Measurements from ENCODE around the gene VWA3B.
"Not testable (repeated sequence)": the region's sequence is repeated elsewhere in the genome, so short reads cannot be mapped to it uniquely, and the experiment has no call there.

VWA3B gene

DNA sequence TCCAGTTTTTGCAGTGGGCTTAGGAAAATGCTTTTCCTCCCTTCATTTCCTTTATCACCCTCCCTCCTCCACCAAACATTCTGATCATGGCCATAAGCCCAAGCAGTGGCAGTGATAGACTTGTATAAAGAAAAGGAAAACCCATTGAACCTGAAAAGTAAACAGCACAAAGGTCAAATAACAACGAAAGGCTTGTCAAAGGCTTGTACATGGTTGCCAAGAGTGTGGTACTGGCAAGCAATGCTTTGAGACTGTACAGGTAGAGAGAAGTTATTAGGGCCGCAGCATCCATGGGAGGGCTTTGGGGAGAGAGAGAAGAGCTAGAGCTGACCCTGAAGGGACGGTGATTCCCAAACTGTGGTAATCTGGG lies 2.1 kb upstream of the VWA3B start:
- no peak for DNase-seq
- in situ Hi-C loops (cut with HindIII; ENCODE audit: low pct_ligation_motif_present, low pct_unique_long_range_greater_than_20kb, low sequenced_read_pairs): no loop called here

DNA sequence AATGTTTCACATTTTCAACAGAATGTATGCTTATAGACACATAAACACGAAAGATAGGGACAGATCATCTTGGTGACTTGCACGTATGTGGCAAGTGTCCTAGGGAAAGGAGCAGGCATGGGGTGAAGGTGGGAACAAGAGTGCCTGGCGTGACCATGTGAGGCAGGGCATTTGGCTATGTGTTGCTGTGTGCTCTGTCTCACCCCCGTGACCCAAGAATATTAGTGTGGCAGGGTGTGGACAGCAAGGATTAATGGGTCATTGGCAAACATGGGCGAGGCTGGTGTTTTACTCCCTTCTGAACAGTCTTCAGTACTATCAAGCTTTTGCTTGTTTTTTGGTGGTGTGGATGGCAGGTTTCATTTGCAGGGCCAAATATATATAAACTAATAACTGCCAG lies 1.3 kb upstream of the VWA3B start:
- DNase-seq: no peak
- in situ Hi-C loops (cut with HindIII; ENCODE audit: low pct_ligation_motif_present, low pct_unique_long_range_greater_than_20kb, low sequenced_read_pairs): no loop called here

DNA sequence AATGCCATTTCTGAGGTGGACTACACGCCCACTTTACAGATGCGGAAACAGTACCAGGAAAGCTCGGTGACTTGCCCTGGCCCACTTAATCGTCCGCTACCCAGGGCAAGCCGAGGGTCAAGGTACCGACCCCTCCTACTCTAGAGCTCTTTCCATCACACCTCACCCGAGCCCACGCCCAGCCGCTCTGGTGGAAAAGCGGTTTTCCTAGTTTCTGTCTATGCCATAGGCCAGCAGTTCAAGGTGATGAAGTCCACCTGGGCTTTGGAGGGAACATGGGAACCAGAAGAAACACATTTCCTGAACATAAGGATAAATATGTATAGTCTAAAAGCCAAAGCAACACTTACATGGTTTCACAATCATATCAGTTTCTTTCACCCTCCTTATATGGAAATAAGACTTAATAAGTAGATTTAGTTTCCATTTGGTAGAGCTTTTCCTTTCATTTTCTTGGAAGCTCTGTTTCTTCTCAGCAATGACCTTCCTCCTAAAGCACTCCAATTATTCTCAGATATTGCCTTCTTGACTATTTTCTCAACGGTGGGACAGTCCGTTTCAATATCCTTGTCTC lies 567 bp downstream of the VWA3B start:
- DNase-seq: no peak
- in situ Hi-C loops (cut with HindIII; ENCODE audit: low pct_ligation_motif_present, low pct_unique_long_range_greater_than_20kb, low sequenced_read_pairs): no loop called here

DNA sequence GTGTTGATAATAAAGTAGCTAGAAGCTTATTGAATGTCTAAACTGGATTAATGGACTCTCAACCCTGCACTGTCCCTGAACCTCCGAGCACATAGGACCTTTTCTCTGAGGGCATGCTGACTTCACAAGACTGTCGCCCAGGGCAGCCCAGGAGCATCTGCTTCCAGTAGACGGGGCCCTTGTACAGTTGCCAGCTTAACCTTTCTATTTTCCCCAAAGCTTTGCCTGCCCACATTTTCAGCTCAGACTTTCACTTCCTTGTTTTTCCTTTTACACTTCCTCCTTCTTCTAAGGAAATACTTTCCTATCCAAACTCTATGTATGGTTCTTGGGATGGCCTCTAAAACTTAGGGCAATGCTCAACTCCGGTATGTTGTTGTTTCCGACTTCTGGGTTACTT lies 1.3 kb downstream of the VWA3B start:
- in situ Hi-C loops (cut with HindIII; ENCODE audit: low pct_ligation_motif_present, low pct_unique_long_range_greater_than_20kb, low sequenced_read_pairs): no loop called here

DNA sequence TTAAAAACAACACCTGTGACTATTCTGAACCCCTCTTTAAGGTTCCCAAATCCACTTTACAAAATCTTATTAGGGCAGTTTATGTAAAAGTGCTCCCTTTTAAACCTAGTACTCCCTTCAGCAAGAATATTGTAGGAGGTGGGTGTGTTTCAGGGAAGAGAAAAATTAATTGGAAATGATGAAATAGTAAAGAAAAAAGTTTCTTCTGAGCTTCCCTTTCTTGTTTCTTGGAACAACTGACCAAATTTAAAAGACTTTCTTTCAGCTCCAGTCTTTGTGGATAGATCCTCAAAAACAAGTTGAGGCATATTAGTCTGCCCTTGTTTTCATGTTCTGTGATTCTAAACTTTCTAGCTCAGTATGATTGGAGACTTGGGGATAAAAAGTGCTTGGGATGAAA lies 3.0 kb downstream of the VWA3B start:
- in situ Hi-C loops (cut with HindIII; ENCODE audit: low pct_ligation_motif_present, low pct_unique_long_range_greater_than_20kb, low sequenced_read_pairs): no loop called here
- no peak for DNase-seq

More for the DNA sequence above, 1.3 kb downstream of the VWA3B start:
- no peak for DNase-seq

DNA sequence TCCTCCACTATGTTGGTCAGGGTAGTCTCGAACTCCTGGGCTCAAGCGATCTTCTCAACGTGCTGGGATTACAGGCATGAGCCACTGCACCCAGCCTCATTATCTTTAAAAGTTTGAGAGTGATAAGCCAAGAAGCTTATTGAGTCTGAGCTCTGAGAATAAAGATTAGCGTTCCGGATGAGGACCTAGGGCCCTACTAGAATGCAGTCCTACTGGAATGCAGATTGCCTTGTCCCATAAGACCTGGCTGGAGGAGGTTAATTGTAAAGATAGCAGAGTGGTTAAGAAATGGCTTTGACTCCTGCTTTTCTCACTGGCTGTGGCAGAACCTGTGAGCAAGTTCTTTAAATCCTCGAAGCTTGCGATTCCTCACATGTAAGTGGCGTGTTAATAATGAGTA lies 4.0 kb downstream of the VWA3B start:
- no peak for DNase-seq
- in situ Hi-C loops (cut with HindIII; ENCODE audit: low pct_ligation_motif_present, low pct_unique_long_range_greater_than_20kb, low sequenced_read_pairs): no loop called here

DNA sequence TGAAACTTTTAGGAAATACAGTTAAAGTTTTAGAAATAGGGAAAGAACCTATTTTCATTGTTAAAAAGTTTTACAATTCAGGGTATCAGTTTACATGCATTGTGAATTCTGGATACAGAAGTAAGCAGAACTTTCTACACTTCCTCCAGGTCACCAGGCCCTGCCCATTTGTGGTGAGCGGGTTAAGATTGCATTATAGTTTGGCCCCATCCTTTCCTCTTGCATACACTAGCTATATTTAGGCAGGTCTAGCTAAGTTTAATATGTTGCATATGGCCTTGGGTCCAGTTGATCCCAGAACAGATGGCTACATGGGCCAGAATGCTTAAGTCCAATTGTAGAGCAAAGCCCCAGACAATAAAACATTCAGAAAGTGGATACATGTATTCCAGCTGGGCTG lies 4.8 kb downstream of the VWA3B start:
- in situ Hi-C loops (cut with HindIII; ENCODE audit: low pct_ligation_motif_present, low pct_unique_long_range_greater_than_20kb, low sequenced_read_pairs): no loop called here

DNA sequence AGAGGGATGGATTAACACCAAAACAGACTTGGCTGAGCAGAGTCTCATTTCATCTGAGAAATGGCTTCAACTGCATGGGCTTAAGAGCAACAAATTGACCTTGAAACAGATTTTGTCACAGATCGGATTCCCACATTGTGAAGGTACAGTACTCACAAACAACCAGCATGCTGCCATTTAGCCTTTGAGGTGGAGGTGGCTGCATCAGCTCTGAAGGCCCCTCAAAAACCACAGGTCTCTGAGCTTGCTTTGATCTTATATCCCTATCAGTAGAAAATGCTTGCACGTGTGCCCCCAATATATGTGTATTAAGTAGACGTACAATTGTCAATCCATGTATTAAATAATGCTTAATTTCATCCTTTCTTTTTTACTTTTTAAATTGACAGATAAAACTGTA lies 6.2 kb downstream of the VWA3B start:
- DNase-seq: no peak
- in situ Hi-C loops (cut with HindIII; ENCODE audit: low pct_ligation_motif_present, low pct_unique_long_range_greater_than_20kb, low sequenced_read_pairs): no loop called here

More for the DNA sequence above, 4.8 kb downstream of the VWA3B start:
- no peak for DNase-seq

DNA sequence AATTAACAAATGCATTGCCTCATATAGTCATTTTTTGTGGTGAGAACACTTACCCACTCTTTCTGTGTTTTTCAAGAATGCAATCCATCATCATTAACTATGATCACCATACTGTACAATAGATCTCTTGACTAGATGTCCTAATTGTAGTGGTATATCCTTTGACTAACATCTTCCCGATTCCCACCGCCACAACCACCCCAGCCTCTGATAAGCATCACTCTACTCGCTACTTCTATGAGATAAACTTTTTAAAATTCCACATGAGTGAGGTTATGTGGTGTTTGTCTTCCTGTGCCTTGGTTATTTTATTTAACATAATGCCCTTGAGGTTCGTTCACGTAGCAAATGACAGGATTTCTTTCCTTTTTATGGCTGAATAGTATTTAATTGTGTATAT lies 6.6 kb downstream of the VWA3B start:
- in situ Hi-C loops (cut with HindIII; ENCODE audit: low pct_ligation_motif_present, low pct_unique_long_range_greater_than_20kb, low sequenced_read_pairs): no loop called here
- DNase-seq: no peak

DNA sequence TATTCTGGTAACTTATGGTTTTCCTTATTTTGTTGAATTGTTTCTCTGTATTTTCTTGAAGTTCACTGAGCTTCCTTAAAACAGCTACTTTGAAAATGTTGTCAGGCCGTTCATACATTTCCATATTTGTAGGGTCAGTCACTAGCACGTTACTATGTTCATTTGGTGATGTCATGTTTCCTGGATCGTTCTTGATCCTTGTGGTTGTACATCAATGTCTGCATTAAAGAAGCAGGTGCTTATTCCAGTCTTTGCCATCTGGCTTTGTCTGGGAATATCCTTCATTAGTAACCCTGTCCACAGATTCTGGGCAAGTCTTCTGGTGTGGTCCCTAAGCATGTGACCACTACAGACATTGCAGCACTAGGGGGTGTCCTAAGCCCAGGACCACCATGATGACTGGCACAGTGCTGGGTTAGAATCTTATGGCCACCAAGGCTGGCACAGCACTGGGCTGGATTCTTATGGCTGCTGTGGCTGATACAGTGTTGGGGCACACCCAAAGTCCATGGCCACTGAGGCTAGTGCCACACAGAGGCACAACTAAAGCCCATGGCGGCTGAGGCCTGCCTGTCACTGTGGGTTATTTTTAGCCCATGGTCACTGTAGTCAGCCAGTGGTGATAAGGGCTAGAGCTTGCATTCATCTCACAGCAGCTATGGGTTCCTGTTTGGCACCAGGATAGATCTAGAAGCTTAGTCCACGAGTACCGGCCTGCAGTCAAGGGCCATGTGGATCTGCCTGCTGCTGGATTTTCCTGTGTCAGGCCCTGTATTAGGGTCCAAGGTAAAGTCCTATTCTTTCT lies 13.2 kb downstream of the VWA3B start:
- no peak for DNase-seq
- in situ Hi-C loops (cut with HindIII; ENCODE audit: low pct_ligation_motif_present, low pct_unique_long_range_greater_than_20kb, low sequenced_read_pairs): no loop called here

DNA sequence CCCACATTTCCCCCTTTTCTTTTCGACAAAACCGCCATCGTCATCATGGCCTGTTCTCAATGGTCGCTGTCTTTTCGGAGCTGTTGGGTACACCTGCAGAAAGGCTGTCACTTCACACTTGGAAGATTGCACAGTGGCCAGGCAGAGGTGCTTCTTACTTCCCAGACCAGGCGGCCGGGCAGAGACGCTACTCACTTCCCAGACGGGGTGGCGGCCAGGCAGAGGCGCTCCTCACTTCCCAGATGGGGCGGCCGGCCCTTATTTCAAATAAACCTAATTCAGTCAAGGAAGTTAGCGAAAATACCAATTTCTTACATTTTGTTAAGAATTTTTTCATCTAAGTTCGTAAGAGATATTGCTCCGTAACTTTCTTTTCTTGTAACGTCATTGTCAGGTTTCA lies 15.3 kb downstream of the VWA3B start:
- in situ Hi-C loops (cut with HindIII; ENCODE audit: low pct_ligation_motif_present, low pct_unique_long_range_greater_than_20kb, low sequenced_read_pairs); DNase-seq: not testable (repeated sequence)

DNA sequence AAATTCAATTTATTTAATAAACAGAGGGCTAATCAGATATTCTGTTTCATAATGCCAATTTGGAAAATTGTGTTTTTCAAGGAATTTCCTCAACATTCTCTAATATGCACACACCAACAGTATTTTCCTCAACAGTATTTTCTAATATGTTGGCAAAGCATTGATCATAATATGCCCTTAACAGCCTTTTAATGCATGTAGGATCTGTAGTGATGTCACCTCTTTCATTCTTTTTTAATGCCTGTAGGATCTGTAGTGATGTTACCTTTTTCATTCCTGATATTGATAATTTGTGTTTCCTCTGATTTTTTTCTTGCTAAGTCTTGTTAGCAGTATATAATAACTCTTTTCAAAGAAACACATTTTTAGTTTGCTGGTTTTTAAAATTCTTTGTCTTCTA lies 15.9 kb downstream of the VWA3B start:
- in situ Hi-C loops (cut with HindIII; ENCODE audit: low pct_ligation_motif_present, low pct_unique_long_range_greater_than_20kb, low sequenced_read_pairs): no loop called here
- peak; percentile 4 for DNase-seq

DNA sequence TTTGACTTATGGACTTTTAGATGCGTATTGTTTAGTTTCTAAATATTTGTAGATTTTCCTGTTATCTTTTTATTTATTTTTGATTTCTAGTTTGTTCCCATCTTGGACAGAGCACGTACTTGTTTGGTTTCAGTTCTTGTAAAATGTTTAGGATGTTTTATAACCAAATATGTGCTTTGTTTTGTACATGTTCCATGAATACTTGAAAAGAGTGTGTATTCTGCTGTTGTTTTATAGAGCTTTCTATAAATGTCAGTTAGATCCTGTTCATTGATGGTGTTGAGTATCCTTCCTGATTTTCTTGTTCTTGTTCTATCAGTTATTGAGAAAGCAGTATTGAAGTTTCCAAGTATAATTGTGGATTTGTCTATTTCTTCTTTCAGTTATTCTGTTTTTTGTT lies 21.1 kb downstream of the VWA3B start:
- in situ Hi-C loops (cut with HindIII; ENCODE audit: low pct_ligation_motif_present, low pct_unique_long_range_greater_than_20kb, low sequenced_read_pairs): no loop called here

DNA sequence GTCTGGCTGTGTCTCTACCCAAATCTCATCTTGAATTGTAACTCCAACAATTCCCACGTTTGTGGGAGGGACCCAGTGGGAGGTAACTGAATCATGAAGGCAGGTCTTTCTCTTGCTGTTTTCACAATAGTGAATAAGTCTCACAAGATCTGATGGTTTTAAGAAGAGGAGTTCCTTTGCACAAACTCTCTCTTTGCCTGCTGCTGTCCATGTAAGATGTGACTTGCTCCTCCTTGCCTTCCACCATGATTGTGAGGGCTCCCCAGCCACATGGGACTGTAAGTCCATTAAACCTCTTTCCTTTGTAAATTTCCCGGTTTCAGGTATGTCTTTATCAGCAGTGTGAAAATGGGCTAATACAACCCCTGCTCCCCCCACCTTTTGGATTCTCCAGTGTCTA lies 23.8 kb downstream of the VWA3B start:
- in situ Hi-C loops (cut with HindIII; ENCODE audit: low pct_ligation_motif_present, low pct_unique_long_range_greater_than_20kb, low sequenced_read_pairs): no loop called here

More for the DNA sequence above, 21.1 kb downstream of the VWA3B start:
- no peak for DNase-seq

DNA sequence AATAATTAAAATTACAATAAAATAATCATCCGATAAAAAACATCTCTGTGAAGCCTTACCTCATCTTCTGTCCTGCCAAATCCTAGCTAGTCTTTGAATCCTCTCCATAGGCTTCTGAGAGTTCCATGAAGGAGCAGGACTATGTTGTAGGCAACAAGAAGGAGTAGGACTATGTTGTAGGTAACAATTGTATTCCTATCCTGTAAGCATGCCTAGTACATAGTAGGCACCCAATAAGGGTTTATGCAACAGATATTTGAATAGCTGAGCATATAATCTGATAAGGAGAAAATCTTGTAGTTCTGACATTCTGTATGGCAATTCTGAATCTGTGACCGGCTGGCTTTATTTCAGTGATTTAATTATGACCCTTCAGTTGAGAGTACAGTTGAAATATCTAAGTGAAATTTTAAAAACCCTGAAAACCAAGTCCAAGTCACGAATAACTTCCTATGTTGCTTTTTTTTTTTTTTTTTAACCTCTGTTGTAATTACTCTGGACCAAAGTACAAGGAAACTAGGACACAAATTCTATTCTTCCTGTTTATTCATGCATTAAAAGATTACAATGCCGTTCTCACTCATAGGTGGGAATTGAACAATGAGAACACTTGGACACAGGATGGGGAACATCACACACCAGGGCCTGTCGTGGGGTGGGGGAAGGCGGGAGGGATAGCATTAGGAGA lies 27.8 kb downstream of the VWA3B start:
- in situ Hi-C loops (cut with HindIII; ENCODE audit: low pct_ligation_motif_present, low pct_unique_long_range_greater_than_20kb, low sequenced_read_pairs): no loop called here
- DNase-seq: no peak

More for the DNA sequence above, 23.8 kb downstream of the VWA3B start:
- DNase-seq: no peak

DNA sequence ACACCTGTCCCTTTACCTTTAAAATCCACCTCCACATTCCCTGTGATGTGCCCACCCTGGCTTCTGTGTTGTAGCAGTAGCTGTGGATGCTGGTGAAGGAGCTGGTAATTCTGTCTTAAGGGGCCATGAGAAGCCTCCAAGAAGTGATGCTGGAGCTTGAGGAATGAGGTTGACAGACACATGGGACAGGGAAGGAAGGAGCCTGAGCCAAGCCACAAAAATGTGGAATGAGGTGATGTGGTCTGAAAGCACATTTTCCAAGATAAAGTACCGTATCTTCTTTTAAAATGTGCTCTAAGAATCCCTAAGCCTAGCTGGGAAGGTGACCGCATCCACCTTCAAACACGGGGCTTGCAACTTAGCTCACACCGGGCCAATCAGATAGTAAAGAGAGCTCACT lies 31.2 kb downstream of the VWA3B start:
- peak; percentile 40 for DNase-seq
- in situ Hi-C loops (cut with HindIII; ENCODE audit: low pct_ligation_motif_present, low pct_unique_long_range_greater_than_20kb, low sequenced_read_pairs): no loop called here

DNA sequence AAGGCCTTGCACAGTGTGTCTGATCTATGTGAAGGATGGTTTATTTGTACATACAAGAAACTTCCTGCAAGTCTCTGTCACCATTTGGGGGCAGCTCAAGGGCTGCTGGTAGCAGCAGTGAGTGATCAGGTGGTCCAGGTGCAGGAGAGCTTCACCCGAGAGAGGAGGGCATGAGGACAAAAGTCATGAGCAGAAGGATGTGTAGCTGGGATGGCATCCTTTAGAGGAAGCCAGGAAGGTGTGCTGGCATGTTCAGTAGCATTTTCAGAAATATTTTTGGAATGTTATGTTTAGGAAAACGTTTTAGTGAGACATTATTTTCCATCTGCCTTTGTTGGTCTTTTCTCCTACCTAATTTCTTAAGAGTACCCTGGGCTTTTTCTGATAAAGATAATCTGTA lies 31.9 kb downstream of the VWA3B start:
- no peak for DNase-seq
- in situ Hi-C loops (cut with HindIII; ENCODE audit: low pct_ligation_motif_present, low pct_unique_long_range_greater_than_20kb, low sequenced_read_pairs): no loop called here

DNA sequence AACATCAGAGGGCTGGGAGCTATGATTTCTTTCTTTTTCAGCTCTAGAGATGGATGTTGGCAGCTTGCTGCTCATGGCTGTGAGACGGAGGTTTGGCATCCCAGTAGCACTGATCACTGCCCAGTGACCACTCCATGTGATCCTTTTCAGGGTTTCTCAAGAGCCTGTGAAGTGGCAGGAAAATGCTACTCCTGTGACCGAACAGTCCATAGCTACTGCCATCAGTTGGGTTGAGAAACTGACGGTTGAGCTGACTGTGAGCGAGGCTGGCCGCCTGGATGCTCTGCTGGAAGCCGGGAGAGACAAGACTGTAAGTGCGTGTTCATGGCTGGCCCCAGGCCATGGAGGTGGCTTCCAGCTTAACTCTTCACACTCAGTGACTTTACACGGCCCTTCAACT lies 34.2 kb downstream of the VWA3B start:
- in situ Hi-C loops (cut with HindIII; ENCODE audit: low pct_ligation_motif_present, low pct_unique_long_range_greater_than_20kb, low sequenced_read_pairs): no loop called here
- no peak for DNase-seq

DNA sequence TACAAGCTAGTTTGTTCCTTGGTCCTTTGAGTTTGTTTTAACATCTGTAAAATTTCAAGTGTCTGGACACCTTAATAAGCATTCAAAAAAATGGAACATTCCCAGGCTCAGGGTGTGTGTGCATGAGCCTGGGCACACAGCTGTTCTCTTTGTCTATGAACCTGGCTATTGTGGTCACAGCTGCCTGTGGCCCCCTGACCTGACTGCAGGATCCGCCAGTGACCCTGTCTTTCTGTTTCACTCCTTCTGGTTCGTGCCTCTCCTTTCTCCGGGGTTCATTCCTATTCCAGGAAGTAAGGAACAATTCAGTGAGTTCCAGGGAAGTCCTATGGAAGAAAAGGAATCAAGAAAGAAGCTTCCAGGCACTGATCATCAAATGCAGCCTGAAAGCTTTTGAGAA lies 35.6 kb downstream of the VWA3B start:
- in situ Hi-C loops (cut with HindIII; ENCODE audit: low pct_ligation_motif_present, low pct_unique_long_range_greater_than_20kb, low sequenced_read_pairs): no loop called here
- DNase-seq: no peak

DNA sequence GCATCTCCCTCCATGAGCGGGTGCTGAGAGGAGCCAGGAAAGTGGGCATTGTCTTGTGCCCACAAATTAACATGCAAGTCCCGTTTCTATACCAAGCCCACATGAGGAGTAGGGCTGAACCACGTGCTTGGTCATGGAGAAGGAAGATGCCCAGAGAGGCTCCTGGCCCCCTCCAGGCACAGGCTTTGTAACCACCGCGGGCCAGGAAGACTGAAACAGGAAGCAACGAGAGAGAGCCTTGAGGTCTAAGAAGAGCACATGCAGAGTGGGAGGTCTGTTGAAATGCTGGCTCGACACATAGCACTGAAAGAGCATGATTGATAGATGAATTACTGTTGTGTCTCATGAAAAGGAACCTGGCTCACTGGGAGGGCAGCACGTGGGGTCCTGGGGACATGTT lies 36.3 kb downstream of the VWA3B start:
- DNase-seq: no peak
- in situ Hi-C loops (cut with HindIII; ENCODE audit: low pct_ligation_motif_present, low pct_unique_long_range_greater_than_20kb, low sequenced_read_pairs): no loop called here
